H9 (cell line): Measurements from ENCODE around the gene ARHGAP8. TPM values are rescaled to one million over a fixed set of nuclear protein-coding genes. Genes with fewer than 3 reads are reported as not detected.

Experiments used
- DNase-seq: peaks from one replicate; pipeline ENCODE4 v3.0.0-alpha.2; 2017
- H2AFZ ChIP-seq: one replicate; pipeline ENCODE4 v1.6.1; 2013; ENCODE audit warnings: mild to moderate bottlenecking, low read length, control low read depth, moderate library complexity
- H2AK5ac ChIP-seq: 2 replicates; pipeline ENCODE4 v1.6.1; 2013; ENCODE audit warnings: low read length, control low read depth, mixed read lengths; ENCODE audit not compliant: insufficient read length
- H2BK120ac ChIP-seq: one replicate; pipeline ENCODE4 v1.6.1; 2013; ENCODE audit warnings: low read depth, mild to moderate bottlenecking, low read length, control low read depth, inconsistent platforms; ENCODE audit not compliant: poor library complexity, severe bottlenecking
- H2BK12ac ChIP-seq: 2 replicates; pipeline ENCODE4 v1.6.1; 2013; ENCODE audit warnings: low read length, control low read depth, mixed read lengths, low read depth; ENCODE audit not compliant: insufficient read length
- H2BK15ac ChIP-seq: 2 replicates; pipeline ENCODE4 v1.6.1; 2013; ENCODE audit warnings: low read depth, low read length, control low read depth
- H2BK20ac ChIP-seq: one replicate; pipeline ENCODE4 v1.6.1; 2013; ENCODE audit warnings: low read depth, mild to moderate bottlenecking, low read length, control low read depth, inconsistent platforms; ENCODE audit not compliant: poor library complexity, severe bottlenecking
- H2BK5ac ChIP-seq: 2 replicates; pipeline ENCODE4 v1.6.1; 2013; ENCODE audit warnings: low read length, control low read depth, mixed read lengths; ENCODE audit not compliant: insufficient read length
- H3K14ac ChIP-seq: 2 replicates; pipeline ENCODE4 v1.6.1; 2013; ENCODE audit warnings: low read length, control low read depth; ENCODE audit not compliant: insufficient read depth
- H3K18ac ChIP-seq: 2 replicates; pipeline ENCODE4 v1.6.1; 2013; ENCODE audit warnings: low read depth, mild to moderate bottlenecking, mixed read lengths, low read length, control low read depth; ENCODE audit not compliant: insufficient read length
- H3K23ac ChIP-seq: 2 replicates; pipeline ENCODE4 v1.6.1; 2013; ENCODE audit warnings: low read length, control low read depth, mixed read lengths, low read depth; ENCODE audit not compliant: insufficient read length
- H3K23me2 ChIP-seq: 2 replicates; pipeline ENCODE4 v1.6.1; 2013; ENCODE audit warnings: low read depth, mild to moderate bottlenecking, mixed read lengths, low read length, control low read depth; ENCODE audit not compliant: insufficient read length, poor library complexity, severe bottlenecking
- H3K27ac ChIP-seq: 2 replicates; pipeline ENCODE4 v1.5.1; 2013; ENCODE audit warnings: low read length, control low read depth, mixed read lengths, low read depth; ENCODE audit not compliant: insufficient read length
- H3K27me3 ChIP-seq: 2 replicates; pipeline ENCODE4 v1.6.1; 2013; ENCODE audit warnings: low read length, control low read depth, inconsistent platforms; ENCODE audit not compliant: insufficient read depth
- H3K4ac ChIP-seq: 2 replicates; pipeline ENCODE4 v1.6.1; 2013; ENCODE audit warnings: low read depth, mild to moderate bottlenecking, control low read depth, inconsistent platforms, low read length, moderate library complexity
- H3K4me1 ChIP-seq: 2 replicates; pipeline ENCODE4 v1.6.1; 2013; ENCODE audit warnings: low read length, control low read depth, inconsistent platforms; ENCODE audit not compliant: insufficient read depth
- H3K4me2 ChIP-seq: 2 replicates; pipeline ENCODE4 v1.6.1; 2013; ENCODE audit warnings: low read length, control low read depth, mixed read lengths; ENCODE audit not compliant: insufficient read length, insufficient read depth
- H3K56ac ChIP-seq: 2 replicates; pipeline ENCODE4 v1.6.1; 2013; ENCODE audit warnings: low read depth, mild to moderate bottlenecking, mixed read lengths, low read length, control low read depth; ENCODE audit not compliant: insufficient read length
- H3K79me1 ChIP-seq: 2 replicates; pipeline ENCODE4 v1.6.1; 2013; ENCODE audit warnings: low read depth, mild to moderate bottlenecking, moderate library complexity, low read length, control low read depth, inconsistent platforms; ENCODE audit not compliant: insufficient read depth, poor library complexity, severe bottlenecking
- H3K79me2 ChIP-seq: 2 replicates; pipeline ENCODE4 v1.6.1; 2013; ENCODE audit warnings: low read length, control low read depth, inconsistent platforms; ENCODE audit not compliant: insufficient read depth
- H3K9ac ChIP-seq: 2 replicates; pipeline ENCODE4 v1.6.1; 2013; ENCODE audit warnings: low read length, control low read depth, mixed read lengths; ENCODE audit not compliant: insufficient read length; ENCODE audit errors: extremely low read depth
- H3K9me3 ChIP-seq: one replicate; pipeline ENCODE4 v1.6.1; 2013; ENCODE audit warnings: low read depth, low read length, inconsistent platforms; ENCODE audit not compliant: control insufficient read depth
- H3T11ph ChIP-seq: one replicate; pipeline ENCODE4 v1.6.1; 2013; ENCODE audit warnings: mild to moderate bottlenecking, low read length, control low read depth, inconsistent platforms
- H4K20me1 ChIP-seq: one replicate; pipeline ENCODE4 v1.6.1; 2013; ENCODE audit not compliant: control insufficient read depth, insufficient read length, insufficient read depth
- H4K5ac ChIP-seq: 2 replicates; pipeline ENCODE4 v1.6.1; 2013; ENCODE audit warnings: low read depth, mild to moderate bottlenecking, mixed read lengths, low read length, control low read depth; ENCODE audit not compliant: insufficient read length
- H4K8ac ChIP-seq: replicated peaks from 2 replicates; pipeline ENCODE4 v1.6.1; 2013; ENCODE audit warnings: low read length, control low read depth, mixed read lengths, low read depth; ENCODE audit not compliant: insufficient read length
- H4K91ac ChIP-seq: 2 replicates; pipeline ENCODE4 v1.6.1; 2013; ENCODE audit warnings: low read depth, mild to moderate bottlenecking, moderate library complexity, mixed read lengths, low read length, control low read depth; ENCODE audit not compliant: insufficient read length
- H3K27ac Mint-ChIP-seq, 3 experiments: 2 replicates in 2 of 3; 3 replicates in 1 of 3; pipeline ENCODE4 v1.8.0; 2020 to 2021; ENCODE audit warnings: mixed read lengths in 3 of 3, mild to moderate bottlenecking in 1 of 3, moderate library complexity in 1 of 3
- H3K27me3 Mint-ChIP-seq: 2 replicates; pipeline ENCODE4 v1.8.0; 2021; ENCODE audit warnings: low read depth, mild to moderate bottlenecking, moderate library complexity, mixed read lengths
- H3K36me3 Mint-ChIP-seq, 3 experiments: 2 replicates in 2 of 3; 3 replicates in 1 of 3; pipeline ENCODE4 v1.8.0; 2020 to 2021; ENCODE audit warnings: low read depth in 3 of 3, mixed read lengths in 3 of 3; ENCODE audit not compliant: insufficient read depth in 1 of 3
- H3K4me1 Mint-ChIP-seq, 2 experiments: 2 replicates each; pipeline ENCODE4 v1.8.0; 2020; ENCODE audit warnings: mixed read lengths in 2 of 2
- H3K4me3 Mint-ChIP-seq, 2 experiments: 2 replicates in 1 of 2; 3 replicates in 1 of 2; pipeline ENCODE4 v1.8.0; 2020 to 2021; ENCODE audit warnings: mild to moderate bottlenecking in 2 of 2, mixed read lengths in 2 of 2, moderate library complexity in 1 of 2
- H3K9me3 Mint-ChIP-seq, 2 experiments: 2 replicates in 1 of 2; 3 replicates in 1 of 2; pipeline ENCODE4 v1.8.0; 2020; ENCODE audit warnings: mild to moderate bottlenecking in 2 of 2, mixed read lengths in 2 of 2, moderate library complexity in 1 of 2
- CTCF ChIP-seq: fragments of 200-600 bp; sonication (generic); conservative IDR thresholded peaks from 3 replicates; pipeline ENCODE4 v1.8.0; 2021; ENCODE audit warnings: antibody characterized with exemption, mild to moderate bottlenecking
- WGBS: extraction: QIAGEN DNeasy Blood & Tissue Kit; methylation state at CpG from one replicate; pipeline ENCODE4 v1.1.7; 2013; ENCODE audit warnings: missing lambda C conversion rate, low lambda C conversion rate, mixed read lengths; ENCODE audit not compliant: insufficient read length; ENCODE audit errors: extremely low coverage; 5-methylcytosine and 5-hydroxymethylcytosine counted together
- total RNA-seq: library from RNA; stranded (reverse); gene quantifications from 2 replicates; pipeline ENCODE4 v1.2.1, GENCODE V29; 2021

ARHGAP8 gene
- total RNA-seq, 1 experiment from 2014 or later: 35.4 TPM

GRCh38 chr22:44879301-44879680 lies 126.9 kb downstream of the ARHGAP8 start:
- no peak overlapping the region for H2BK12ac ChIP-seq
- no peaks in the 10 kb centered on the region for H3K9me3 ChIP-seq
- no peak overlapping the region for H3K18ac ChIP-seq
- no peak overlapping the region for H4K5ac ChIP-seq
- no peak overlapping the region for H4K8ac ChIP-seq
- no peak overlapping the region for H3K4me2 ChIP-seq
- H2BK5ac ChIP-seq: no peak overlapping the region
- no peak overlapping the region for H3K14ac ChIP-seq
- H2BK120ac ChIP-seq: no peak overlapping the region
- no peak overlapping the region for H2AFZ ChIP-seq
- H3K23me2 ChIP-seq: no peaks in the 10 kb centered on the region
- no peaks in the 10 kb centered on the region for H3K4me1 ChIP-seq
- no peak overlapping the region for H2BK15ac ChIP-seq
- no peaks in the 10 kb centered on the region for H3K79me1 ChIP-seq
- Mint-ChIP-seq H3K4me3 (no peak overlapping the region), H3K4me1 (no peaks in the 10 kb centered on the region), H3K27me3 (no peaks in the 10 kb centered on the region; the same call in 1 of the 2 replicates), H3K36me3 (peaks cover 31 to 50% (median 47%) of the 10 kb centered on the region in 3 experiments), H3K9me3 (peaks cover 13 to 16% of the 10 kb centered on the region in 2 experiments), H3K27ac (peak overlapping the region in 1 of 3 experiments; percentile 49; a peak in 1 of 7 replicates)
- no peaks in the 10 kb centered on the region for H3K27me3 ChIP-seq
- no peak overlapping the region for H3K23ac ChIP-seq
- H3K79me2 ChIP-seq: no peaks in the 10 kb centered on the region
- no peak overlapping the region for H3K4ac ChIP-seq
- peak; percentile 24 for DNase-seq
- no peak overlapping the region for H2BK20ac ChIP-seq
- H4K91ac ChIP-seq: no peak overlapping the region
- no CpG with 5 or more reads among the region's 12 CpGs for WGBS
- no peaks in the 10 kb centered on the region for H4K20me1 ChIP-seq
- no peak overlapping the region for H3T11ph ChIP-seq
- H3K9ac ChIP-seq: no peak overlapping the region
- H3K27ac ChIP-seq: no peak overlapping the region
- no peak for TF ChIP-seq CTCF
- H3K56ac ChIP-seq: no peak overlapping the region
- H2AK5ac ChIP-seq: no peak overlapping the region
